ENCODE results near the gene HSD11B2. TPM values are rescaled to one million over a fixed set of nuclear protein-coding genes. Genes with fewer than 3 reads are reported as not detected.

The HSD11B2 gene
- total and polyA plus RNA-seq, 2 of the 4 experiments (the other 2 are of a cell fraction) = 0.26 TPM; not detected in 1

DNA sequence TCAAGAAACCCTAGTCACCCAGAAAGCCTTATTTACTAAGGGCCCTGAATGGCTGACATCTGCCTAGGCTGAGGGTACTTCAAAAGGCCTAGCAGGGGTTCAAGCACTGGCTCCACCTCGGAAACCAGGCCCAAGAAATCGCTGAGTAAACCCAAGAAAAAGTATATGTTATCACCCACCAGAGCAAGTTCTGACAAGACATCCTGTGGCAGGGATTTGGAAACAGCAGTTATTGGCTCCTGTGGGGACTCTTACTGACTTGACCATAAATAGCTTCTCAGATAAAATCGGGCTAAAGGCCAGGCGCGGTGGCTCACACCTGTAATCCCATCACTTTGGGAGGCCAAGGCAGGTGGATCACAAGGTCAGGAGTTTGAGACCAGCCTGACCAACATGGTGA, 37.8 kb downstream of the HSD11B2 start:
- in situ Hi-C loops (cut with MboI; ENCODE audit: low sequenced_read_pairs) (no loop called here), dilution Hi-C loops (cut with HindIII; ENCODE audit: low sequenced_read_pairs, unreplicated experiment) (no loop called here), intact Hi-C loops (cut with micrococcal nuclease) (loop anchor here (5.0 kb wide), 2 partner anchors 96 to 121 kb away; no protein-coding TSS in a partner anchor)
- ATAC-seq (ENCODE audit: low read depth) (no peak), DNase-seq (no peak)
- Histone ChIP-seq H4K91ac (ENCODE audit: insufficient read depth, low read depth, low read length) (no peak overlapping the region), H3K23ac (ENCODE audit: low read depth, low read length) (no peak overlapping the region), H3K18ac (ENCODE audit: low read depth, low read length) (no peak overlapping the region), H3K4ac (ENCODE audit: low read depth, low read length) (no peak overlapping the region), H2AK9ac (replicated peaks; ENCODE audit: low read depth, low read length, poor library complexity) (no peak overlapping the region), H3K36me3 (ENCODE audit: control insufficient read depth, insufficient read depth, low read length) (no peaks in the 10 kb centered on the region), H3K14ac (replicated peaks; ENCODE audit: low read depth, low read length) (no peak overlapping the region), H3K9ac (ENCODE audit: low read depth, low read length) (no peak overlapping the region), H4K8ac (ENCODE audit: low read depth in 2 of 2, low read length in 2 of 2) (no peak overlapping the region), H3K9me3 (ENCODE audit: control insufficient read depth, insufficient read depth, low read length) (no peaks in the 10 kb centered on the region), H3K27me3 (ENCODE audit: control insufficient read depth, insufficient read depth, low read length) (no peaks in the 10 kb centered on the region), H3K27ac (ENCODE audit: insufficient read depth, low read length) (no peak overlapping the region), H3K56ac (ENCODE audit: extremely low read depth, insufficient read depth, low read length) (no peak overlapping the region), H3K4me2 (ENCODE audit: low read depth, low read length) (no peak overlapping the region), H2BK120ac (ENCODE audit: low read depth, low read length) (no peak overlapping the region), H2BK5ac (ENCODE audit: low read depth, low read length, poor library complexity, severe bottlenecking) (no peak overlapping the region), H2BK15ac (ENCODE audit: low read depth, low read length) (no peak overlapping the region), H3K4me3 (ENCODE audit: insufficient read depth, low read depth, low read length) (no peak overlapping the region), H3K79me1 (ENCODE audit: low read depth in 1 of 2, low read length in 2 of 2) (peaks cover 25 to 86% of the 10 kb centered on the region in 2 experiments), H3K9me1 (ENCODE audit: insufficient read depth, low read length) (peaks cover 11% of the 10 kb centered on the region), H4K5ac (ENCODE audit: low read depth, low read length) (no peak overlapping the region), H4K20me1 (ENCODE audit: insufficient read depth, low read length) (peaks cover 92% of the 10 kb centered on the region), H3K4me1 (ENCODE audit: control insufficient read depth, insufficient read depth, low read length) (peaks cover 5% of the 10 kb centered on the region), H2AFZ (replicated peaks; ENCODE audit: low read length, poor library complexity) (no peak overlapping the region), H2BK20ac (ENCODE audit: low read depth, low read length) (no peak overlapping the region), H2AK5ac (ENCODE audit: low read depth, low read length) (no peak overlapping the region)
- WGBS, 2 experiments (ENCODE audit: extremely low coverage in 2 of 2, insufficient read length in 1 of 2) = 93% methylated on average over 3 of the region's 5 CpGs; no CpG with 5 or more reads in 1 of the 2 experiments
- TF ChIP-seq POLR2A (IDR thresholded peaks at IDR 0.05; ENCODE audit: low read depth, low read length) (no peak), CHD1 (IDR thresholded peaks at IDR 0.05; ENCODE audit: low read depth, low read length) (no peak), MAZ (IDR thresholded peaks at IDR 0.05; ENCODE audit: borderline replicate concordance, low read depth, low read length) (no peak)
- ChIA-PET CTCF (no interaction called here), POLR2A (ENCODE audit: unreplicated experiment) (no interaction called here)
- BruUV-seq (replicated peaks) = no TSS peak

Measured in IMR-90 (cell line).